ENCODE results near the gene GPR171. TPM values are rescaled to one million over a fixed set of nuclear protein-coding genes. Genes with fewer than 3 reads are reported as not detected.

Gene GPR171
- total and polyA plus RNA-seq, 2 of the 13 experiments (the other 11 are each of a cell fraction or from before 2014, with no cell fraction given): not detected

DNA sequence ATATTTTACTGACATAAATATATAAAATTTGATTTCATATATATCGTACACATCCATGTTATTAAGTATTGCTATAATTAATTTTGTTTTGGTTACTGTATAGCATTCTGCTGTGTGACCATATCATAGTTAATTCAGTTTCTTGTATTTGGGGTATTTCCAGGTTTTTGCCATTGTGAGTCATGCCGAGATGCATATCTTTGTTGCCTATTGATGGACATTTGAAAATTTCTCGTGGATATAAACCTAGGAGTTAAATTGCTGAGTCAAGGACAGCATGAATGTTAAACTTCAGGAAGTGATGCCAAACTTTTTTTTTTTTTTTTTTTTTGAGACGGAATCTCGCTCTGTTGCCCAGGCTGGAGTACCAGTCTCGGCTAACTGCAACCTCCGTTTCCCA is 33.7 kb upstream of the GPR171 start:
- 78% methylated on average over 7 of the region's 7 CpGs for whole genome bisulfite sequencing (ENCODE audit: low lambda C conversion rate)
- CTCF ChIA-PET (ENCODE audit: low intra/inter-chr PET ratio, low total read pairs): no interaction called here
- no peak for FAIRE-seq
- no peak for TF ChIP-seq ZNF562 (CRISPR knock-in tag; IDR thresholded peaks at IDR 0.05; ENCODE audit: borderline replicate concordance)
- no peak for TF ChIP-seq CCAR2 (optimal IDR thresholded peaks at IDR 0.05; ENCODE audit: low read depth, low read length)
- TF ChIP-seq ZNF234 (CRISPR knock-in tag; conservative IDR thresholded peaks at IDR 0.05): no peak
- TF ChIP-seq, protein P1, sequence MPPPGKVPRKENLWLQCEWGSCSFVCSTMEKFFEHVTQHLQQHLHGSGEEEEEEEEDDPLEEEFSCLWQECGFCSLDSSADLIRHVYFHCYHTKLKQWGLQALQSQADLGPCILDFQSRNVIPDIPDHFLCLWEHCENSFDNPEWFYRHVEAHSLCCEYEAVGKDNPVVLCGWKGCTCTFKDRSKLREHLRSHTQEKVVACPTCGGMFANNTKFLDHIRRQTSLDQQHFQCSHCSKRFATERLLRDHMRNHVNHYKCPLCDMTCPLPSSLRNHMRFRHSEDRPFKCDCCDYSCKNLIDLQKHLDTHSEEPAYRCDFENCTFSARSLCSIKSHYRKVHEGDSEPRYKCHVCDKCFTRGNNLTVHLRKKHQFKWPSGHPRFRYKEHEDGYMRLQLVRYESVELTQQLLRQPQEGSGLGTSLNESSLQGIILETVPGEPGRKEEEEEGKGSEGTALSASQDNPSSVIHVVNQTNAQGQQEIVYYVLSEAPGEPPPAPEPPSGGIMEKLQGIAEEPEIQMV (CRISPR knock-in tag; IDR thresholded peaks at IDR 0.05; ENCODE audit: low read depth): no peak
- TF ChIP-seq ZNF605 (CRISPR knock-in tag; IDR thresholded peaks at IDR 0.05): no peak
- TF ChIP-seq, protein P2, sequence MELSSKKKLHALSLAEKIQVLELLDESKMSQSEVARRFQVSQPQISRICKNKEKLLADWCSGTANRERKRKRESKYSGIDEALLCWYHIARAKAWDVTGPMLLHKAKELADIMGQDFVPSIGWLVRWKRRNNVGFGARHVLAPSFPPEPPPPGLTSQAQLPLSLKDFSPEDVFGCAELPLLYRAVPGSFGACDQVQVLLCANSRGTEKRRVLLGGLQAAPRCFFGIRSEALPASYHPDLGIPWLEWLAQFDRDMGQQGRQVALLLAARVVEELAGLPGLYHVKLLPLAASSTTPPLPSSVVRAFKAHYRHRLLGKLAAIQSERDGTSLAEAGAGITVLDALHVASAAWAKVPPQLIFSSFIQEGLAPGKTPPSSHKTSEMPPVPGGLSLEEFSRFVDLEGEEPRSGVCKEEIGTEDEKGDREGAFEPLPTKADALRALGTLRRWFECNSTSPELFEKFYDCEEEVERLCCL (CRISPR knock-in tag; IDR thresholded peaks at IDR 0.05; ENCODE audit: borderline replicate concordance): no peak
- TF ChIP-seq PHF5A (CRISPR knock-in tag; IDR thresholded peaks at IDR 0.05; ENCODE audit: low read depth, unreplicated experiment): no peak
- no peak for TF ChIP-seq ZZZ3 (CRISPR knock-in tag; IDR thresholded peaks at IDR 0.05; ENCODE audit: borderline replicate concordance)
- TF ChIP-seq ZNF850 (CRISPR knock-in tag; conservative IDR thresholded peaks at IDR 0.05): no peak
- TF ChIP-seq ZNF18 (CRISPR knock-in tag; IDR thresholded peaks at IDR 0.05; ENCODE audit: insufficient replicate concordance): no peak
- TF ChIP-seq AHDC1 (CRISPR knock-in tag; IDR thresholded peaks at IDR 0.05; ENCODE audit: borderline replicate concordance): no peak
- TF ChIP-seq ZNF572 (CRISPR knock-in tag; IDR thresholded peaks at IDR 0.05): no peak
- TF ChIP-seq, protein P3, sequence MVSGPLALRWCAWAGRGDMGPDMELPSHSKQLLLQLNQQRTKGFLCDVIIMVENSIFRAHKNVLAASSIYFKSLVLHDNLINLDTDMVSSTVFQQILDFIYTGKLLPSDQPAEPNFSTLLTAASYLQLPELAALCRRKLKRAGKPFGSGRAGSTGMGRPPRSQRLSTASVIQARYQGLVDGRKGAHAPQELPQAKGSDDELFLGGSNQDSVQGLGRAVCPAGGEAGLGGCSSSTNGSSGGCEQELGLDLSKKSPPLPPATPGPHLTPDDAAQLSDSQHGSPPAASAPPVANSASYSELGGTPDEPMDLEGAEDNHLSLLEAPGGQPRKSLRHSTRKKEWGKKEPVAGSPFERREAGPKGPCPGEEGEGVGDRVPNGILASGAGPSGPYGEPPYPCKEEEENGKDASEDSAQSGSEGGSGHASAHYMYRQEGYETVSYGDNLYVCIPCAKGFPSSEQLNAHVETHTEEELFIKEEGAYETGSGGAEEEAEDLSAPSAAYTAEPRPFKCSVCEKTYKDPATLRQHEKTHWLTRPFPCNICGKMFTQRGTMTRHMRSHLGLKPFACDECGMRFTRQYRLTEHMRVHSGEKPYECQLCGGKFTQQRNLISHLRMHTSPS (CRISPR knock-in tag; IDR thresholded peaks at IDR 0.05; ENCODE audit: low read depth): no peak

More for the DNA sequence above, 33.7 kb upstream of the GPR171 start:
- BruUV-seq (replicated peaks): no TSS peak
- in situ Hi-C loops (cut with HindIII; ENCODE audit: extremely low pct_ligation_motif_present, low pct_unique_long_range_greater_than_20kb) (no loop called here), intact Hi-C loops (cut with micrococcal nuclease; ENCODE audit: unreplicated experiment) (no loop called here)
- DNase-seq (ENCODE audit: low spot score): no peak
- Histone ChIP-seq H3K4me1 (ENCODE audit: insufficient read depth, low read length) (no peaks in the 10 kb centered on the region), H3K36me3 (replicated peaks in 1 of 2; ENCODE audit: control insufficient read depth in 1 of 2, insufficient read depth in 2 of 2, low read length in 2 of 2) (no peaks in the 10 kb centered on the region), H3K27ac (ENCODE audit: extremely low read length, insufficient read depth, low read length) (no peak overlapping the region), H3K4me2 (ENCODE audit: low read depth, low read length) (no peak overlapping the region), H3K79me2 (ENCODE audit: insufficient read depth, low read length) (no peaks in the 10 kb centered on the region), H3K4me3 (replicated peaks in 1 of 3; ENCODE audit: insufficient read depth in 1 of 3, low read depth in 2 of 3, low read length in 3 of 3) (no peak overlapping the region), H4K20me1 (ENCODE audit: insufficient read depth, low read length) (no peaks in the 10 kb centered on the region), H3K9me3 (ENCODE audit: low read length) (no peaks in the 10 kb centered on the region), H2AFZ (ENCODE audit: low read length) (no peak overlapping the region), H3K27me3 (ENCODE audit: control insufficient read depth in 1 of 2, insufficient read depth in 2 of 2, low read length in 2 of 2) (no peaks in the 10 kb centered on the region), H3K9ac (ENCODE audit: insufficient read depth, low read depth, low read length) (no peak overlapping the region)
- ATAC-seq: no peak
- POLR2A ChIA-PET: no interaction called here

Measured in HepG2 (cell line).